BLaER1 (cell line): ENCODE data around the gene GOLPH3.
"Not testable (repeated sequence)": the region's sequence is repeated elsewhere in the genome, so short reads cannot be mapped to it uniquely, and the experiment has no call there.

Source experiments
- H3K27ac ChIP-seq: shearing (Covaris generic); formaldehyde crosslinking; 2 replicates; pipeline ENCODE4 v1.8.1; 2022
- H3K27me3 ChIP-seq: shearing (Covaris generic); formaldehyde crosslinking; 2 replicates; pipeline ENCODE4 v1.8.1; 2022
- H3K36me3 ChIP-seq: shearing (Covaris generic); formaldehyde crosslinking; 2 replicates; pipeline ENCODE4 v1.8.1; 2022
- H3K4me1 ChIP-seq: shearing (Covaris generic); formaldehyde crosslinking; 2 replicates; pipeline ENCODE4 v1.8.1; 2022
- H3K4me2 ChIP-seq: shearing (Covaris generic); formaldehyde crosslinking; 2 replicates; pipeline ENCODE4 v1.8.1; 2022
- H3K4me3 ChIP-seq: shearing (Covaris generic); formaldehyde crosslinking; 2 replicates; pipeline ENCODE4 v1.8.1; 2022
- H3K9ac ChIP-seq: shearing (Covaris generic); formaldehyde crosslinking; 2 replicates; pipeline ENCODE4 v1.8.1; 2022
- H3K9me3 ChIP-seq: shearing (Covaris generic); formaldehyde crosslinking; 2 replicates; pipeline ENCODE4 v1.8.1; 2022
- H4K20me1 ChIP-seq: shearing (Covaris generic); formaldehyde crosslinking; 2 replicates; pipeline ENCODE4 v1.8.1; 2022
- Cebpa-rat ChIP-seq: shearing (Covaris generic); IDR thresholded peaks from 2 replicates; pipeline ENCODE4 v1.8.1; 2022

GOLPH3 gene

GRCh38 chr5:32136342-32136741 is 37.8 kb downstream of the GOLPH3 start:
- Histone ChIP-seq H3K4me2 (no peak overlapping the region), H3K27ac (no peak overlapping the region), H3K4me3 (no peak overlapping the region), H3K4me1 (no peaks in the 10 kb centered on the region), H3K27me3 (no peaks in the 10 kb centered on the region), H3K9ac (no peak overlapping the region), H4K20me1 (peaks cover 72% of the 10 kb centered on the region), H3K36me3 (peaks cover 84% of the 10 kb centered on the region), H3K9me3 (no peaks in the 10 kb centered on the region)
- TF ChIP-seq Cebpa-rat, result no peak

- Histone ChIP-seq H3K4me1 (no peaks in the 10 kb centered on the region), H4K20me1 (peaks cover 67% of the 10 kb centered on the region), H3K27ac (no peak overlapping the region), H3K9ac (no peak overlapping the region), H3K4me2 (no peak overlapping the region), H3K4me3 (no peak overlapping the region), H3K36me3 (peaks cover 80% of the 10 kb centered on the region), H3K27me3 (no peaks in the 10 kb centered on the region), H3K9me3 (no peaks in the 10 kb centered on the region)
- TF ChIP-seq Cebpa-rat, result no peak
Measured at GRCh38 chr5:32135086-32135485, 39.0 kb downstream of the GOLPH3 start.

- Histone ChIP-seq H3K27ac (no peak overlapping the region), H4K20me1 (peaks cover 58% of the 10 kb centered on the region), H3K9ac (no peak overlapping the region), H3K36me3 (peaks cover 86% of the 10 kb centered on the region), H3K27me3 (no peaks in the 10 kb centered on the region), H3K4me3 (no peak overlapping the region), H3K4me1 (no peaks in the 10 kb centered on the region), H3K9me3 (no peaks in the 10 kb centered on the region), H3K4me2 (no peak overlapping the region)
- no peak for TF ChIP-seq Cebpa-rat
Measured at GRCh38 chr5:32132757-32133156, 41.4 kb downstream of the GOLPH3 start.

GRCh38 chr5:32131604-32132003 is 42.5 kb downstream of the GOLPH3 start:
- no peaks in the 10 kb centered on the region for H3K4me1 ChIP-seq
- H3K36me3 ChIP-seq, result peaks cover 85% of the 10 kb centered on the region
- peaks cover 62% of the 10 kb centered on the region for H4K20me1 ChIP-seq
- TF ChIP-seq Cebpa-rat, result no peak
- no peak overlapping the region for H3K9ac ChIP-seq
- no peaks in the 10 kb centered on the region for H3K9me3 ChIP-seq
- H3K4me2 ChIP-seq, result no peak overlapping the region
- no peaks in the 10 kb centered on the region for H3K27me3 ChIP-seq
- H3K4me3 ChIP-seq, result no peak overlapping the region
- H3K27ac ChIP-seq, result no peak overlapping the region

GRCh38 chr5:32130865-32131264 is 43.3 kb downstream of the GOLPH3 start:
- Histone ChIP-seq H3K4me3 (no peak overlapping the region), H3K9ac (no peak overlapping the region), H3K4me2 (no peak overlapping the region), H3K36me3 (peaks cover 87% of the 10 kb centered on the region), H3K9me3 (no peaks in the 10 kb centered on the region), H3K27me3 (no peaks in the 10 kb centered on the region), H4K20me1 (peaks cover 59% of the 10 kb centered on the region), H3K4me1 (no peaks in the 10 kb centered on the region), H3K27ac (no peak overlapping the region)
- no peak for TF ChIP-seq Cebpa-rat

GRCh38 chr5:32129074-32129598 is 45.0 kb downstream of the GOLPH3 start:
- no peak overlapping the region for H3K27ac ChIP-seq
- H4K20me1 ChIP-seq, result peaks cover 62% of the 10 kb centered on the region
- H3K4me2 ChIP-seq, result no peak overlapping the region
- H3K36me3 ChIP-seq, result peaks cover 84% of the 10 kb centered on the region
- H3K9ac ChIP-seq, result no peak overlapping the region
- TF ChIP-seq Cebpa-rat, result no peak
- H3K4me3 ChIP-seq, result no peak overlapping the region
- H3K4me1 ChIP-seq, result no peaks in the 10 kb centered on the region
- no peaks in the 10 kb centered on the region for H3K9me3 ChIP-seq
- H3K27me3 ChIP-seq, result no peaks in the 10 kb centered on the region

DNA sequence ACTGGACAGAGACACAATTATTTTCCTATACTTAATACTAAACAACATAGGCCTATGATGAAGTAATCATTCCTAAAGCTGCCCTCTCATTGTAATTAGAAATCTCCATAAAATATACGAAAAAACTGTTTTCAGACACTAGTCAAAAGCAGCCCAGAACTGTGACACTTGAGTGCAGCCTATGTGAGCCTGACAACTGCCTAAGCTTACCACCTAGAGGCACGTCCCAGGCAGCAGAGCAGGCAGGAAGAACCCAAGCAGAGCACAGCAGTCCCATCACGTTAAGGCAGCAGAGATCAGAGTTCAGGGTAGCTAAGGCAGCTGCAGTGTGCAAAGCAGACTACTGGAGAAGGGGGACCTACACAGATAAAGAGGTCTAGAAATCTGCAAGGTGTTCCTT is 46.4 kb downstream of the GOLPH3 start:
- Histone ChIP-seq H3K36me3 (peaks cover 84% of the 10 kb centered on the region), H3K9me3 (no peaks in the 10 kb centered on the region), H4K20me1 (peaks cover 67% of the 10 kb centered on the region), H3K4me2 (no peak overlapping the region), H3K9ac (no peak overlapping the region), H3K4me3 (no peak overlapping the region), H3K27ac (no peak overlapping the region), H3K27me3 (no peaks in the 10 kb centered on the region), H3K4me1 (no peaks in the 10 kb centered on the region)
- no peak for TF ChIP-seq Cebpa-rat

DNA sequence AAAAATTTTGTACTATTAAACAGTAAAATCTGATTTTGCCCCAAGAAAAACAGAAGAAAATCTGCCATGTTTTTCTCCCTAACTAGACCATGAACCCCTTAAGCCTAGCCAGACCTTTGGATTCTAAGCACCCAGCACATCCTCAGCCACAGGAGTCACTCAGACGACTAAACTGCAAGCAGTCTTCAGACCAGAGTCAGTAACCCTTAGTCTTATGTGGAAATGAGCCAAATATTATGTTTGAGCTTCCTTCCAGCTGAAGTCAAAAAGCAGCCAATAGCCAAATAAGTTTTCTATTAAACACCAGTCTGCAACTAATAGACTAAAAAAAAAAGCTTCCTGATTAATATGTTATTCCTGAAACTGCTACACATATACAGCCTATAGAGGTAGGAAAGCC is 47.4 kb downstream of the GOLPH3 start:
- Histone ChIP-seq H3K4me1 (no peaks in the 10 kb centered on the region), H3K9me3 (no peaks in the 10 kb centered on the region), H3K9ac (no peak overlapping the region), H3K4me3 (no peak overlapping the region), H3K27ac (no peak overlapping the region), H3K36me3 (peaks cover 89% of the 10 kb centered on the region), H3K27me3 (no peaks in the 10 kb centered on the region), H4K20me1 (peaks cover 65% of the 10 kb centered on the region), H3K4me2 (no peak overlapping the region)
- TF ChIP-seq Cebpa-rat, result no peak

DNA sequence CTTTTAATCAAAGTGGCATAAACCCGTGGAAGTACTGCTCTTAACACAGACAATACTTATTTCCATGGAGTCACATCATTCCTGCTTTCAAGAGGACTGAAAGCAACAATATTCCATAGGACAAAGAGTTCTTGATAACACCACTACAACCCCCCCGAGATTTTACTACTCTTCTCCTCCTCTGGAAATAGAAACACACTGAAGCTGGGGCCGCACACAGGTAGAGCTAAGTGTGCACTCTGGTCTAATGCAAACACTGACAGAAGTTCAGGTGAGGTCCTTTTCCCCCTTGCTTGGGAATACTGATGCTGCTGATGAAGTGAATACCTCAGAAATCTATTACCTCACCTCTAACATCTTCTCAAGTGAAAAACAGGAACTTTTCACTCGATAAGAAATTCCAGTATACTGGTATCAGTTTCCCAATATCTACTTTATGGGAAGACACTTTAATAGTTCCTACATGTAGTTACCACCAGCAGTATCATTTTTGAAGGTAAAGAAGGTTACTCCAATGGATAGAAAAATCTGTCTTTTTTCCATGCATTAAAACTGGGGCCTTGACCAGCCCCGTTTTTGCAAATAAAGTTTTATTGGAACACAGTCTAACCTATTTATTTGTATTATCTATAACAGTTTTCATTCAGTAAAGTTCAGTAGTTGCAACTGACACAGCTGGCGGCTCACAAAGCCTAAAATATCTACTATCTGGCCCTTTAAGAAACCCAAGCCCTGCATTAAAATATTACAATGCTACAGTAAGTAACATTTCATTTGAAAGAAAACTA is 50.0 kb downstream of the GOLPH3 start:
- Histone ChIP-seq H3K4me3 (no peak overlapping the region), H3K27me3 (no peaks in the 10 kb centered on the region), H3K4me1 (no peaks in the 10 kb centered on the region), H3K4me2 (no peak overlapping the region), H3K9ac (no peak overlapping the region), H3K27ac (no peak overlapping the region), H3K9me3 (no peaks in the 10 kb centered on the region), H3K36me3 (peaks cover 93% of the 10 kb centered on the region), H4K20me1 (peaks cover 50% of the 10 kb centered on the region)
- no peak for TF ChIP-seq Cebpa-rat

GRCh38 chr5:32123058-32123805 is 50.9 kb downstream of the GOLPH3 start:
- peaks cover 87% of the 10 kb centered on the region for H3K36me3 ChIP-seq
- H3K27me3 ChIP-seq, result no peaks in the 10 kb centered on the region
- H3K9me3 ChIP-seq, result no peaks in the 10 kb centered on the region
- H3K9ac ChIP-seq, result no peak overlapping the region
- H3K27ac ChIP-seq, result no peak overlapping the region
- peaks cover 48% of the 10 kb centered on the region for H4K20me1 ChIP-seq
- H3K4me1 ChIP-seq, result no peaks in the 10 kb centered on the region
- no peak overlapping the region for H3K4me2 ChIP-seq
- no peak for TF ChIP-seq Cebpa-rat
- no peak overlapping the region for H3K4me3 ChIP-seq

- not testable (repeated sequence) for H3K9me3 ChIP-seq, H3K27me3 ChIP-seq, H3K9ac ChIP-seq, H3K4me3 ChIP-seq, H3K4me1 ChIP-seq, H3K27ac ChIP-seq, H3K4me2 ChIP-seq
- Histone ChIP-seq H3K36me3 (peaks cover 85% of the 10 kb centered on the region), H4K20me1 (peaks cover 39% of the 10 kb centered on the region)
Measured at GRCh38 chr5:32118922-32119321, 55.2 kb downstream of the GOLPH3 start.
